IMR-90 (cell line): Measurements from ENCODE around the gene ZNF185. TPM values are rescaled to one million over a fixed set of nuclear protein-coding genes. Genes with fewer than 3 reads are reported as not detected.

Experiments
- ATAC-seq: fragments of 200-7000 bp; cut with Tn5 transposase; 2 replicates; pipeline ENCODE4 v1.9.1; 2020; ENCODE audit warnings: low read depth, mild to moderate bottlenecking, moderate library complexity
- BruUV-seq: library from RNA; stranded (reverse); fragments of 400-500 nt; replicated peaks from 2 replicates; lab custom pipeline; 2021; lab: Mats Ljungman, UMichigan
- CTCF ChIA-PET: fragments of 300-600 bp; formaldehyde crosslinking; extraction: SDS; loops from one replicate; lab custom pipeline; 2021; ENCODE audit warnings: antibody characterized with exemption; lab: Yijun Ruan, JAX
- POLR2A ChIA-PET: fragments of 300-600 bp; sonication (Branson Sonifier 250); formaldehyde crosslinking; loops from one replicate; lab custom pipeline; 2022; ENCODE audit warnings: antibody characterized with exemption; ENCODE audit not compliant: unreplicated experiment; lab: Charles Lee
- DNase-seq: peaks from one replicate; pipeline ENCODE4 v3.0.0; 2013
- H2AFZ ChIP-seq: replicated peaks from 2 replicates; pipeline ENCODE3; 2013; ENCODE audit warnings: low read length, mild to moderate bottlenecking; ENCODE audit not compliant: poor library complexity
- H2AK5ac ChIP-seq: 2 replicates; pipeline ENCODE4 v1.6.1; 2013; ENCODE audit warnings: low read depth, low read length, inconsistent platforms
- H2AK9ac ChIP-seq: replicated peaks from 2 replicates; pipeline ENCODE3; 2013; ENCODE audit warnings: mild to moderate bottlenecking, low read depth, low read length, moderate library complexity; ENCODE audit not compliant: poor library complexity
- H2BK120ac ChIP-seq: 2 replicates; pipeline ENCODE4 v1.6.1; 2013; ENCODE audit warnings: low read depth, low read length, inconsistent platforms
- H2BK15ac ChIP-seq: 3 replicates; pipeline ENCODE4 v1.6.1; 2013; ENCODE audit warnings: low read depth, low read length, inconsistent platforms
- H2BK20ac ChIP-seq: 2 replicates; pipeline ENCODE4 v1.6.1; 2013; ENCODE audit warnings: low read depth, mild to moderate bottlenecking, inconsistent platforms, low read length, moderate library complexity
- H2BK5ac ChIP-seq: 2 replicates; pipeline ENCODE4 v1.6.1; 2013; ENCODE audit warnings: mild to moderate bottlenecking, low read depth, low read length, inconsistent platforms; ENCODE audit not compliant: poor library complexity, severe bottlenecking
- H3K14ac ChIP-seq: replicated peaks from 2 replicates; pipeline ENCODE4 v1.6.1; 2013; ENCODE audit warnings: low read depth, low read length, inconsistent platforms
- H3K18ac ChIP-seq: 2 replicates; pipeline ENCODE4 v1.6.1; 2013; ENCODE audit warnings: low read depth, low read length, control low read depth
- H3K23ac ChIP-seq: 2 replicates; pipeline ENCODE4 v1.6.1; 2013; ENCODE audit warnings: low read depth, low read length, inconsistent platforms
- H3K27ac ChIP-seq: 2 replicates; pipeline ENCODE4 v1.5.1; 2013; ENCODE audit warnings: mild to moderate bottlenecking, control low read depth, low read length; ENCODE audit not compliant: insufficient read depth
- H3K27me3 ChIP-seq: 2 replicates; pipeline ENCODE4 v1.6.1; 2013; ENCODE audit warnings: low read length; ENCODE audit not compliant: control insufficient read depth, insufficient read depth
- H3K36me3 ChIP-seq: 2 replicates; pipeline ENCODE4 v1.6.1; 2013; ENCODE audit warnings: low read length, mixed read lengths; ENCODE audit not compliant: control insufficient read depth, insufficient read depth
- H3K4ac ChIP-seq: 2 replicates; pipeline ENCODE4 v1.6.1; 2013; ENCODE audit warnings: low read depth, low read length, inconsistent platforms
- H3K4me1 ChIP-seq: 2 replicates; pipeline ENCODE4 v1.6.1; 2013; ENCODE audit warnings: low read length, mixed read lengths; ENCODE audit not compliant: control insufficient read depth, insufficient read depth
- H3K4me2 ChIP-seq: 2 replicates; pipeline ENCODE4 v1.6.1; 2013; ENCODE audit warnings: low read depth, mild to moderate bottlenecking, control low read depth, low read length, moderate library complexity
- H3K4me3 ChIP-seq: 2 replicates; pipeline ENCODE4 v1.5.1; 2013; ENCODE audit warnings: low read depth, mild to moderate bottlenecking, control low read depth, low read length, moderate library complexity; ENCODE audit not compliant: insufficient read depth
- H3K56ac ChIP-seq: 2 replicates; pipeline ENCODE4 v1.6.1; 2013; ENCODE audit warnings: low read length, inconsistent platforms; ENCODE audit not compliant: insufficient read depth; ENCODE audit errors: extremely low read depth
- H3K79me1 ChIP-seq, 2 experiments: 2 replicates each; pipeline ENCODE4 v1.6.1; 2013; ENCODE audit warnings: low read length in 2 of 2, inconsistent platforms in 1 of 2, low read depth in 1 of 2
- H3K9ac ChIP-seq: 2 replicates; pipeline ENCODE4 v1.6.1; 2013; ENCODE audit warnings: low read depth, low read length, control low read depth
- H3K9me1 ChIP-seq: 2 replicates; pipeline ENCODE4 v1.6.1; 2013; ENCODE audit warnings: low read length, inconsistent platforms; ENCODE audit not compliant: insufficient read depth
- H3K9me3 ChIP-seq: 2 replicates; pipeline ENCODE4 v1.6.1; 2013; ENCODE audit warnings: low read length; ENCODE audit not compliant: control insufficient read depth, insufficient read depth
- H4K20me1 ChIP-seq: 2 replicates; pipeline ENCODE4 v1.6.1; 2013; ENCODE audit warnings: low read length, inconsistent platforms; ENCODE audit not compliant: insufficient read depth
- H4K5ac ChIP-seq: 2 replicates; pipeline ENCODE4 v1.6.1; 2013; ENCODE audit warnings: mild to moderate bottlenecking, low read depth, low read length, control low read depth
- H4K8ac ChIP-seq, 2 experiments: 2 replicates each; pipeline ENCODE4 v1.6.1; 2013; ENCODE audit warnings: low read depth in 2 of 2, low read length in 2 of 2, control low read depth in 1 of 2, inconsistent platforms in 1 of 2
- H4K91ac ChIP-seq: 2 replicates; pipeline ENCODE4 v1.6.1; 2013; ENCODE audit warnings: low read depth, low read length, inconsistent platforms; ENCODE audit not compliant: insufficient read depth
- MAZ ChIP-seq: IDR thresholded peaks from 2 replicates; pipeline ENCODE4 v1.6.1; 2012; ENCODE audit warnings: low read depth, mild to moderate bottlenecking, low read length, improper control_type of control experiment, moderate library complexity, borderline replicate concordance
- RAD21 ChIP-seq: IDR thresholded peaks from 2 replicates; pipeline ENCODE4 v1.6.1; 2012; ENCODE audit warnings: low read length, improper control_type of control experiment
- SMC3 ChIP-seq: fragments of 150-350 bp; IDR thresholded peaks from 2 replicates; pipeline ENCODE4 v1.6.1; 2016; ENCODE audit warnings: low read depth, mild to moderate bottlenecking, antibody characterized with exemption, low read length, moderate library complexity
- WGBS, 2 experiments: methylation state at CpG; one replicate each; pipeline versions ENCODE4 v1.1.5 to v1.1.7; 2013; ENCODE audit warnings: missing lambda C conversion rate in 2 of 2; ENCODE audit not compliant: insufficient read length in 1 of 2; ENCODE audit errors: extremely low coverage in 2 of 2; 5-methylcytosine and 5-hydroxymethylcytosine counted together
- dilution Hi-C: fragments of 300-500 bp; cut with HindIII; formaldehyde crosslinking; loops from one replicate; pipeline ENCODE4 v1.14.3; 2018; ENCODE audit warnings: low sequenced_read_pairs; ENCODE audit not compliant: unreplicated experiment
- in situ Hi-C: fragments of 300-500 bp; cut with MboI; formaldehyde crosslinking; loops from 3 replicates; pipeline ENCODE4 v1.14.3; 2019; ENCODE audit warnings: low sequenced_read_pairs, inconsistent platforms, mixed read lengths
- intact Hi-C: fragments of 100-400 bp; cut with micrococcal nuclease; formaldehyde crosslinking; loops from 2 replicates; pipeline ENCODE4 v1.10.0; 2022
- polyA plus RNA-seq, 3 experiments: library from polyadenylated mRNA; depleted of rRNA; stranded (reverse); fragments of >200 nt; gene quantifications; 2 replicates each; pipeline ENCODE4 v1.2.3, GENCODE V29; 2012; ENCODE audit warnings: low replicate concordance in 1 of 3
- total RNA-seq: library from RNA; depleted of rRNA; stranded (reverse); fragments of >200 nt; gene quantifications from 2 replicates; pipeline ENCODE4 v1.2.3, GENCODE V29; 2012

ZNF185 gene
- total and polyA plus RNA-seq, 2 of the 4 experiments (the other 2 are of a cell fraction) = 3.2 to 6.3 TPM

GRCh38 chrX:152903589-152903988 lies 5.7 kb downstream of the ZNF185 start:
- Histone ChIP-seq H3K4me1 (peaks cover 6% of the 10 kb centered on the region; the same call in 1 of the 2 replicates), H2AK9ac (no peak overlapping the region), H3K23ac (no peak overlapping the region), H3K79me1 (no peaks in the 10 kb centered on the region), H3K4me2 (no peak overlapping the region), H3K27ac (no peak overlapping the region), H2BK120ac (no peak overlapping the region), H2BK20ac (no peak overlapping the region), H2BK5ac (no peak overlapping the region), H2BK15ac (no peak overlapping the region), H3K9me3 (no peaks in the 10 kb centered on the region; the same call in 1 of the 2 replicates), H3K56ac (no peak overlapping the region), H2AFZ (no peak overlapping the region), H3K36me3 (no peaks in the 10 kb centered on the region), H4K20me1 (no peaks in the 10 kb centered on the region), H4K8ac (no peak overlapping the region), H4K5ac (no peak overlapping the region), H3K9ac (no peak overlapping the region), H3K4ac (no peak overlapping the region), H3K27me3 (no peaks in the 10 kb centered on the region; the same call in 1 of the 2 replicates), H3K14ac (no peak overlapping the region), H3K9me1 (no peaks in the 10 kb centered on the region), H4K91ac (no peak overlapping the region), H3K4me3 (no peak overlapping the region), H3K18ac (no peak overlapping the region), H2AK5ac (no peak overlapping the region)
- in situ Hi-C loops = no loop called here
- WGBS, 2 experiments = no CpG with 5 or more reads among the region's 9 CpGs
- TF ChIP-seq MAZ (no peak), RAD21 (no peak), SMC3 (no peak)
- BruUV-seq = no TSS peak
- no peak for ATAC-seq
- CTCF ChIA-PET = no interaction called here
- POLR2A ChIA-PET = no interaction called here
- dilution Hi-C loops = no loop called here
- DNase-seq = no peak
- intact Hi-C loops = no loop called here
